Keratinocyte (primary cell): ENCODE results near the gene PTPN4. TPM values are rescaled to one million over a fixed set of nuclear protein-coding genes. Genes with fewer than 3 reads are reported as not detected.

Experiments
- DNase-seq: peaks from one replicate; pipeline ENCODE4 v3.0.0-alpha.2; 2011; ENCODE audit warnings: low read depth, missing footprints, low spot score
- FAIRE-seq: peaks from 2 replicates; lab custom pipeline; 2011; peaks lifted over from hg19 to GRCh38; lab: Jason Lieb, UNC
- H2AFZ ChIP-seq: 2 replicates; pipeline ENCODE4 v1.6.0; 2012; ENCODE audit warnings: low read length, control low read depth, inconsistent platforms; ENCODE audit not compliant: control insufficient read depth
- H3K27ac ChIP-seq: 2 replicates; pipeline ENCODE4 v1.5.1; 2011; ENCODE audit warnings: low read length; ENCODE audit not compliant: control insufficient read depth, insufficient read depth
- H3K27me3 ChIP-seq: 3 replicates; pipeline ENCODE4 v1.6.0; 2011; ENCODE audit warnings: low read length; ENCODE audit not compliant: control insufficient read depth, insufficient read depth; ENCODE audit errors: extremely low read depth
- H3K36me3 ChIP-seq, 2 experiments: 2 replicates in 1 of 2; 3 replicates in 1 of 2; pipeline ENCODE4 v1.5.1; 2011; ENCODE audit warnings: low read length in 2 of 2, mild to moderate bottlenecking in 1 of 2; ENCODE audit not compliant: control insufficient read depth in 2 of 2, insufficient read depth in 2 of 2; ENCODE audit errors: extremely low read depth in 1 of 2
- H3K4me1 ChIP-seq: 3 replicates; pipeline ENCODE4 v1.5.1; 2011; ENCODE audit warnings: low read length; ENCODE audit not compliant: control insufficient read depth, insufficient read depth; ENCODE audit errors: extremely low read depth
- H3K4me2 ChIP-seq: 3 replicates; pipeline ENCODE4 v1.6.0; 2011; ENCODE audit warnings: low read depth, low read length; ENCODE audit not compliant: control insufficient read depth, insufficient read depth; ENCODE audit errors: extremely low read depth
- H3K4me3 ChIP-seq, 3 experiments: fragments of 200-600 bp in 1 of 3; sonication (generic) in 1 of 3; 2 replicates in 2 of 3; 3 replicates in 1 of 3; pipeline ENCODE4 v1.5.1; 2011 to 2016; ENCODE audit warnings: low read length in 3 of 3, mild to moderate bottlenecking in 3 of 3, control low read depth in 2 of 3, inconsistent platforms in 1 of 3, low read depth in 1 of 3, mixed read lengths in 1 of 3, mixed run types in 1 of 3, moderate library complexity in 1 of 3; ENCODE audit not compliant: control insufficient read depth in 2 of 3, insufficient read depth in 2 of 3; ENCODE audit errors: extremely low read depth in 1 of 3
- H3K79me2 ChIP-seq: 2 replicates; pipeline ENCODE4 v1.6.0; 2012; ENCODE audit warnings: low read length; ENCODE audit not compliant: control insufficient read depth, insufficient read depth
- H3K9ac ChIP-seq: 3 replicates; pipeline ENCODE4 v1.6.0; 2011; ENCODE audit warnings: low read length; ENCODE audit not compliant: control insufficient read depth, insufficient read depth; ENCODE audit errors: extremely low read depth
- H3K9me1 ChIP-seq: 3 replicates; pipeline ENCODE4 v1.6.0; 2011; ENCODE audit warnings: low read length; ENCODE audit not compliant: control insufficient read depth, insufficient read depth; ENCODE audit errors: extremely low read depth
- H3K9me3 ChIP-seq: 2 replicates; pipeline ENCODE4 v1.5.1; 2012; ENCODE audit warnings: low read depth, low read length; ENCODE audit not compliant: control insufficient read depth
- H4K20me1 ChIP-seq: 3 replicates; pipeline ENCODE4 v1.6.0; 2011; ENCODE audit warnings: low read length; ENCODE audit not compliant: control insufficient read depth, insufficient read depth; ENCODE audit errors: extremely low read depth
- EZH2 ChIP-seq: IDR thresholded peaks from one replicate; pipeline ENCODE4 v1.6.1; 2012; ENCODE audit warnings: inconsistent platforms, mild to moderate bottlenecking, low read length, moderate library complexity
- dilution Hi-C: fragments of 300-500 bp; cut with MboI; formaldehyde crosslinking; loops from one replicate; pipeline ENCODE4 v1.7.0; 2020; ENCODE audit warnings: low sequenced_read_pairs; ENCODE audit not compliant: extremely low pct_ligation_motif_present
- polyA plus RNA-seq, 5 experiments: library from polyadenylated mRNA; depleted of rRNA in 3 of 5; stranded (reverse) in 3 of 5; stranded (forward) in 1 of 5; unstranded in 1 of 5; fragments of >200 nt; gene quantifications; 1 replicate in 1 of 5; 2 replicates in 3 of 5; 3 replicates in 1 of 5; pipeline versions ENCODE4 v1.2.1 to v1.2.3, GENCODE V29; 2011 to 2012; ENCODE audit warnings: missing spikeins in 2 of 5, low read depth in 1 of 5, low replicate concordance in 1 of 5
- TF ChIP-seq, protein P1 (sequence below), 3 experiments: IDR thresholded peaks in 1 of 3; conservative IDR thresholded peaks in 1 of 3; optimal IDR thresholded peaks in 1 of 3; 2 replicates in 2 of 3; 3 replicates in 1 of 3; pipeline versions ENCODE3 to v1.5.1; 2011; ENCODE audit warnings: low read length in 3 of 3, mild to moderate bottlenecking in 3 of 3, moderate library complexity in 2 of 3, control low read depth in 1 of 3, inconsistent platforms in 1 of 3; ENCODE audit not compliant: insufficient read depth in 2 of 3; ENCODE audit errors: extremely low read depth in 1 of 3

PTPN4 gene
- polyA plus RNA-seq, 1 donor (not counting 4 experiments of a cell fraction or from before 2014, with no cell fraction given), result 20.6 TPM

- peaks cover 12% of the 10 kb centered on the region for H3K4me1 ChIP-seq
- H3K9ac ChIP-seq, result no peak overlapping the region
- H3K9me3 ChIP-seq, result no peaks in the 10 kb centered on the region
- H3K9me1 ChIP-seq, result no peaks in the 10 kb centered on the region
- H3K4me2 ChIP-seq, result no peak overlapping the region
- H3K79me2 ChIP-seq, result peaks cover 83% of the 10 kb centered on the region
- no peak overlapping the region for H3K27ac ChIP-seq
- no peaks in the 10 kb centered on the region for H3K27me3 ChIP-seq
- DNase-seq (no peak), FAIRE-seq (no peak)
- dilution Hi-C loops, result no loop called here
- H4K20me1 ChIP-seq, result no peaks in the 10 kb centered on the region
- peaks cover 0 to 2% of the 10 kb centered on the region in 2 experiments for H3K36me3 ChIP-seq
- TF ChIP-seq, protein P1, sequence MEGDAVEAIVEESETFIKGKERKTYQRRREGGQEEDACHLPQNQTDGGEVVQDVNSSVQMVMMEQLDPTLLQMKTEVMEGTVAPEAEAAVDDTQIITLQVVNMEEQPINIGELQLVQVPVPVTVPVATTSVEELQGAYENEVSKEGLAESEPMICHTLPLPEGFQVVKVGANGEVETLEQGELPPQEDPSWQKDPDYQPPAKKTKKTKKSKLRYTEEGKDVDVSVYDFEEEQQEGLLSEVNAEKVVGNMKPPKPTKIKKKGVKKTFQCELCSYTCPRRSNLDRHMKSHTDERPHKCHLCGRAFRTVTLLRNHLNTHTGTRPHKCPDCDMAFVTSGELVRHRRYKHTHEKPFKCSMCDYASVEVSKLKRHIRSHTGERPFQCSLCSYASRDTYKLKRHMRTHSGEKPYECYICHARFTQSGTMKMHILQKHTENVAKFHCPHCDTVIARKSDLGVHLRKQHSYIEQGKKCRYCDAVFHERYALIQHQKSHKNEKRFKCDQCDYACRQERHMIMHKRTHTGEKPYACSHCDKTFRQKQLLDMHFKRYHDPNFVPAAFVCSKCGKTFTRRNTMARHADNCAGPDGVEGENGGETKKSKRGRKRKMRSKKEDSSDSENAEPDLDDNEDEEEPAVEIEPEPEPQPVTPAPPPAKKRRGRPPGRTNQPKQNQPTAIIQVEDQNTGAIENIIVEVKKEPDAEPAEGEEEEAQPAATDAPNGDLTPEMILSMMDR (optimal IDR thresholded peaks at IDR 0.05 in 1 of 3, IDR thresholded peaks at IDR 0.05 in 1 of 3, conservative IDR thresholded peaks at IDR 0.05 in 1 of 3; ENCODE audit: extremely low read depth in 1 of 3, insufficient read depth in 2 of 3, low read length in 3 of 3), result no peak
- TF ChIP-seq EZH2, result no peak
- H3K4me3 ChIP-seq, result no peak overlapping the region
- H2AFZ ChIP-seq, result no peak overlapping the region
Measured at GRCh38 chr2:119766944-119767343, 7.2 kb downstream of the PTPN4 start.

DNA sequence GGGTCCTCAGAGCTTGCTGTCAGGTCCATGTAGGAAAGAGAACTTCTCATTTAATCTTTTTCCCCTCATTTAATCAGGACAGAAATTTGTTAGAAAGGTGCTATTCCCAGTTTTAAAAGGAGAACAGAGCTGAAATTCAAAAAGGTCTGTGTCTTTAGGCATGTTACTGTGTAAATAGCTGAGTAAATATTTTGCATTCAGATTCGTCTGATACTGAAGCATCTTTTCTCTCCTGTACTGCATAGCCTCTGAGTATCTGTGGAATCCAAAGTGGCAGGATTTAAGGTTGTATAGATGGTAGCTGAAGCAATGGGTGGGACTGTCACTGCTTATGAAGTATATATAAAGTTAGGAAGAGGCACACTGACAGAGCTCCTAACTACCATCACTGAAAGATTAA, 9.0 kb downstream of the PTPN4 start:
- Histone ChIP-seq H2AFZ (no peak overlapping the region), H3K4me1 (peaks cover 4% of the 10 kb centered on the region), H3K9me1 (no peaks in the 10 kb centered on the region), H4K20me1 (no peaks in the 10 kb centered on the region), H3K36me3 (peaks cover 0 to 2% of the 10 kb centered on the region in 2 experiments), H3K9ac (no peak overlapping the region), H3K79me2 (peaks cover 67% of the 10 kb centered on the region), H3K4me3 (no peak overlapping the region), H3K4me2 (no peak overlapping the region), H3K9me3 (no peaks in the 10 kb centered on the region), H3K27ac (no peak overlapping the region), H3K27me3 (no peaks in the 10 kb centered on the region)
- no peak for DNase-seq
- no peak for FAIRE-seq
- dilution Hi-C loops, result no loop called here
- TF ChIP-seq, protein P1 (optimal IDR thresholded peaks at IDR 0.05 in 1 of 3, IDR thresholded peaks at IDR 0.05 in 1 of 3, conservative IDR thresholded peaks at IDR 0.05 in 1 of 3; ENCODE audit: extremely low read depth in 1 of 3, insufficient read depth in 2 of 3, low read length in 3 of 3), result no peak
- TF ChIP-seq EZH2, result no peak
